Fibroblast of lung (primary cell): ENCODE results near the gene ADAMTS6. TPM values are rescaled to one million over a fixed set of nuclear protein-coding genes. Genes with fewer than 3 reads are reported as not detected.

ENCODE experiments used
- DNase-seq, 2 donors: peaks; one replicate each; pipeline versions ENCODE4 v3.0.0 to v3.0.0-alpha.2; 2010; ENCODE audit warnings: low read depth in 2 of 2
- H2AFZ ChIP-seq: 2 replicates; pipeline ENCODE4 v1.5.1; 2012; ENCODE audit warnings: low read length, control low read depth, inconsistent platforms
- H3K27ac ChIP-seq: 2 replicates; pipeline ENCODE4 v1.5.1; 2011; ENCODE audit warnings: low read length, control low read depth; ENCODE audit not compliant: insufficient read depth
- H3K27me3 ChIP-seq: 2 replicates; pipeline ENCODE4 v1.5.1; 2011; ENCODE audit warnings: mild to moderate bottlenecking, low read length; ENCODE audit not compliant: control insufficient read depth, insufficient read depth
- H3K36me3 ChIP-seq: 2 replicates; pipeline ENCODE4 v1.5.1; 2011; ENCODE audit warnings: low read length; ENCODE audit not compliant: control insufficient read depth, insufficient read depth
- H3K4me1 ChIP-seq: 2 replicates; pipeline ENCODE4 v1.5.1; 2011; ENCODE audit warnings: low read length; ENCODE audit not compliant: control insufficient read depth, insufficient read depth; ENCODE audit errors: extremely low read depth
- H3K4me2 ChIP-seq: 2 replicates; pipeline ENCODE4 v1.5.1; 2011; ENCODE audit warnings: low read length, control low read depth; ENCODE audit not compliant: insufficient read depth; ENCODE audit errors: extremely low read depth
- H3K4me3 ChIP-seq, 4 experiments: fragments of 200-600 bp in 1 of 4; sonication (generic) in 1 of 4; replicated peaks in 1 of 4; 2 replicates each; pipeline ENCODE4 v1.5.1; 2011 to 2016; ENCODE audit warnings: low read length in 4 of 4, low read depth in 3 of 4, mild to moderate bottlenecking in 3 of 4, control low read depth in 2 of 4, inconsistent platforms in 1 of 4, mixed read lengths in 1 of 4; ENCODE audit not compliant: insufficient read depth in 1 of 4; ENCODE audit errors: control extremely low read depth in 1 of 4
- H3K79me2 ChIP-seq: 2 replicates; pipeline ENCODE4 v1.5.1; 2012; ENCODE audit warnings: mild to moderate bottlenecking, low read length, inconsistent platforms; ENCODE audit not compliant: control insufficient read depth, insufficient read depth
- H3K9ac ChIP-seq: 2 replicates; pipeline ENCODE4 v1.5.1; 2011; ENCODE audit warnings: mild to moderate bottlenecking, low read length, control low read depth; ENCODE audit not compliant: insufficient read depth
- H3K9me3 ChIP-seq: 2 replicates; pipeline ENCODE4 v1.5.1; 2012; ENCODE audit warnings: low read depth, low read length; ENCODE audit not compliant: control insufficient read depth, insufficient read depth
- H4K20me1 ChIP-seq: 2 replicates; pipeline ENCODE4 v1.5.1; 2011; ENCODE audit warnings: low read length; ENCODE audit not compliant: control insufficient read depth, insufficient read depth; ENCODE audit errors: extremely low read depth
- EZH2 ChIP-seq: IDR thresholded peaks from 2 replicates; pipeline ENCODE4 v1.5.1; 2012; ENCODE audit warnings: low read length, control low read depth, mild to moderate bottlenecking; ENCODE audit errors: missing control alignments
- polyA plus RNA-seq, 2 donors: library from polyadenylated mRNA; depleted of rRNA in 1 of 2; stranded (reverse) in 1 of 2; unstranded in 1 of 2; fragments of >200 nt; gene quantifications; 2 replicates each; pipeline ENCODE4 v1.2.1, GENCODE V29; 2011 to 2012; ENCODE audit warnings: missing spikeins in 1 of 2
- total RNA-seq: library from RNA; depleted of rRNA; stranded (reverse); fragments of >200 nt; gene quantifications from 2 replicates; pipeline ENCODE4 v1.2.1, GENCODE V29; 2014
- TF ChIP-seq, protein P1 (sequence below), 2 donors: IDR thresholded peaks in 1 of 2; conservative IDR thresholded peaks in 1 of 2; 1 replicate in 1 of 2; 2 replicates in 1 of 2; pipeline ENCODE4 v1.5.1; 2011 to 2012; ENCODE audit warnings: low read length in 2 of 2, control low read depth in 1 of 2, inconsistent platforms in 1 of 2, low read depth in 1 of 2, mild to moderate bottlenecking in 1 of 2

The ADAMTS6 gene
- total and polyA plus RNA-seq, 2 donors (not counting 1 experiment from before 2014, with no cell fraction given): 7.5 to 45.2 TPM

DNA sequence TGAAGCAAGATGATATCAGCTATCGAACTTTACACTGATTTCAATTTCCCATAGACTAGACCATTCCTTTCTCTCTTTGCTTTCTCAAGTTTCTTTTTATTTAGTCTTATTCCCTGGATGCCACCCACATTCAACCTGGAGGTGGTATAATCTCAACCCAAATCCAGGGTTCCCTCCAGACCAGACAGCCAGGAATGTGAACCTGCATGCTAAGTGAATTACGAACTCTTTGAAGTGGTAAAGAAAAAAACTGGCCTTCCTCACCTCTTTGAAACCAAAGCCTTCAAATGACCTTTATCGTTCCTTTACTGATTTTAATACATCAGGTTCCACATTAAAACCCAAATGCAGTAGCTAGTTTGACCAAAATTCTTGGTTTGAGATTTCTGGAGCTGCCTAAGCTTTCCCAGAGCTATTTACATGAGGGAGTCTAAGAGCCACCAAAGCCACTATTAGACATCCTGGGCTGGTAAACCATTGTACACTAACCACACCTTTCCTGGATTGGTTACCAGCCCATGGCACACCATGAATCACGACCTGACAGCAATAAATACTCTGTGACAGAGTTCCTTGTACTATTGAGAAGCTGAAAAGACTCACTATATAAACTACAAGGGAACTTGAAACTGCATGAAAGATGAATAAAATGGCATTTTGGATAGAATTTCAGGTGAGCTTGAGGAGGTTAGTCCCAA, 323.7 kb downstream of the ADAMTS6 start:
- H3K4me3 ChIP-seq: no peak overlapping the region
- H3K9ac ChIP-seq: no peak overlapping the region
- H4K20me1 ChIP-seq: no peaks in the 10 kb centered on the region
- H3K27me3 ChIP-seq: no peaks in the 10 kb centered on the region
- TF ChIP-seq EZH2: no peak
- TF ChIP-seq, protein P1, sequence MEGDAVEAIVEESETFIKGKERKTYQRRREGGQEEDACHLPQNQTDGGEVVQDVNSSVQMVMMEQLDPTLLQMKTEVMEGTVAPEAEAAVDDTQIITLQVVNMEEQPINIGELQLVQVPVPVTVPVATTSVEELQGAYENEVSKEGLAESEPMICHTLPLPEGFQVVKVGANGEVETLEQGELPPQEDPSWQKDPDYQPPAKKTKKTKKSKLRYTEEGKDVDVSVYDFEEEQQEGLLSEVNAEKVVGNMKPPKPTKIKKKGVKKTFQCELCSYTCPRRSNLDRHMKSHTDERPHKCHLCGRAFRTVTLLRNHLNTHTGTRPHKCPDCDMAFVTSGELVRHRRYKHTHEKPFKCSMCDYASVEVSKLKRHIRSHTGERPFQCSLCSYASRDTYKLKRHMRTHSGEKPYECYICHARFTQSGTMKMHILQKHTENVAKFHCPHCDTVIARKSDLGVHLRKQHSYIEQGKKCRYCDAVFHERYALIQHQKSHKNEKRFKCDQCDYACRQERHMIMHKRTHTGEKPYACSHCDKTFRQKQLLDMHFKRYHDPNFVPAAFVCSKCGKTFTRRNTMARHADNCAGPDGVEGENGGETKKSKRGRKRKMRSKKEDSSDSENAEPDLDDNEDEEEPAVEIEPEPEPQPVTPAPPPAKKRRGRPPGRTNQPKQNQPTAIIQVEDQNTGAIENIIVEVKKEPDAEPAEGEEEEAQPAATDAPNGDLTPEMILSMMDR (conservative IDR thresholded peaks at IDR 0.05 in 1 of 2, IDR thresholded peaks at IDR 0.05 in 1 of 2; ENCODE audit: low read depth in 1 of 2, low read length in 2 of 2): no peak
- no peak overlapping the region for H2AFZ ChIP-seq
- no peaks in the 10 kb centered on the region for H3K36me3 ChIP-seq
- H3K27ac ChIP-seq: no peak overlapping the region
- DNase-seq: peak in 1 of 2 donors; percentile 63
- peaks cover 6% of the 10 kb centered on the region for H3K4me1 ChIP-seq
- H3K79me2 ChIP-seq: no peaks in the 10 kb centered on the region
- H3K4me2 ChIP-seq: no peak overlapping the region
- H3K9me3 ChIP-seq: no peaks in the 10 kb centered on the region

DNA sequence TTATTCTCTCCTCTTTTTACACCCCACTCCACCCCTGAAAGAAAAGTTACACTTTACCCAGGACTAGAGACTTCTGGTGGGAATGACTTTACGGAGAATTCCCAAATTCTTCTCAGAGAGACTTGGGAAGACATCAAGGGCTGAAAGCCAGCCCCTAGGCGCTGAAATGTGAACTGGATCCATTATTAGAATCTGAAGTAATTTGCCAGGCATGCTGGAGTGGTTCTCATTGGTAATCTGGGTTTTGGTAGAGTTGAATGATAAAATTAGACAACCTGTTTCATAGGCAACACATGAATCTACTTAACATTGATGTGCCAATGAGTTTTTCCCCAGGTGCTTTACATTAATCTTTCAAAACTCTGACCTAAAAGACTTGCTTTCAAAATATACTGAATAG, 324.8 kb downstream of the ADAMTS6 start:
- Histone ChIP-seq H3K9me3 (no peaks in the 10 kb centered on the region), H3K27ac (no peak overlapping the region), H4K20me1 (no peaks in the 10 kb centered on the region), H3K27me3 (no peaks in the 10 kb centered on the region), H3K79me2 (no peaks in the 10 kb centered on the region), H3K36me3 (no peaks in the 10 kb centered on the region), H3K4me1 (peaks cover 5% of the 10 kb centered on the region), H3K9ac (no peak overlapping the region), H2AFZ (no peak overlapping the region), H3K4me3 (no peak overlapping the region), H3K4me2 (no peak overlapping the region)
- DNase-seq: no peak
- TF ChIP-seq, protein P1 (conservative IDR thresholded peaks at IDR 0.05 in 1 of 2, IDR thresholded peaks at IDR 0.05 in 1 of 2; ENCODE audit: low read depth in 1 of 2, low read length in 2 of 2): no peak
- TF ChIP-seq EZH2: no peak

DNA sequence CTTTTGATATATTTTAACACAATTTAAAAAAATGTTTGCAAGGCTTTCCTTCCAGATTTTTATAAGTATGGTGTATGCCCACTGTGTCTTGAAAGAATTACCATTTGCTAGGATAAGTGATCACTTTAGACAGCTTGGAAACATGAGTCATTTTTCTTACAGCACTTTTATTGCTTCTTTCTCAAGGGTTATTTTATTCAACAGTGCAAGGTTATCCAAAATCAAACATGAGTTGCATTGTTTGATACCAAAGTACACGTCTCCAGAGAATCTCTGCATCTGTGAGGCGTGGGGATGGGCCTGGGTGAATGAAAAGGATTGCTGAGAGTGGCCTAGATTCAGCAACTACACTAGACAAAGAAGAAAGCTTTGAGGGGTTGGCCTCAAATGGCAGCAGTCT, 329.6 kb downstream of the ADAMTS6 start:
- peak; percentile 45 to 54 for DNase-seq
- peaks cover 2% of the 10 kb centered on the region for H3K4me1 ChIP-seq
- no peaks in the 10 kb centered on the region for H3K36me3 ChIP-seq
- H3K27ac ChIP-seq: no peak overlapping the region
- no peak overlapping the region for H3K9ac ChIP-seq
- TF ChIP-seq EZH2: no peak
- TF ChIP-seq, protein P1 (conservative IDR thresholded peaks at IDR 0.05 in 1 of 2, IDR thresholded peaks at IDR 0.05 in 1 of 2; ENCODE audit: low read depth in 1 of 2, low read length in 2 of 2): no peak
- no peak overlapping the region for H2AFZ ChIP-seq
- H3K4me2 ChIP-seq: no peak overlapping the region
- H3K79me2 ChIP-seq: no peaks in the 10 kb centered on the region
- H3K27me3 ChIP-seq: no peaks in the 10 kb centered on the region
- no peaks in the 10 kb centered on the region for H4K20me1 ChIP-seq
- no peaks in the 10 kb centered on the region for H3K9me3 ChIP-seq
- H3K4me3 ChIP-seq: no peak overlapping the region
